Measurements from ENCODE around the gene SNPH.
A peak's percentile ranks its signal among the peaks of the same experiment; 100 is the strongest.

SNPH gene

DNA sequence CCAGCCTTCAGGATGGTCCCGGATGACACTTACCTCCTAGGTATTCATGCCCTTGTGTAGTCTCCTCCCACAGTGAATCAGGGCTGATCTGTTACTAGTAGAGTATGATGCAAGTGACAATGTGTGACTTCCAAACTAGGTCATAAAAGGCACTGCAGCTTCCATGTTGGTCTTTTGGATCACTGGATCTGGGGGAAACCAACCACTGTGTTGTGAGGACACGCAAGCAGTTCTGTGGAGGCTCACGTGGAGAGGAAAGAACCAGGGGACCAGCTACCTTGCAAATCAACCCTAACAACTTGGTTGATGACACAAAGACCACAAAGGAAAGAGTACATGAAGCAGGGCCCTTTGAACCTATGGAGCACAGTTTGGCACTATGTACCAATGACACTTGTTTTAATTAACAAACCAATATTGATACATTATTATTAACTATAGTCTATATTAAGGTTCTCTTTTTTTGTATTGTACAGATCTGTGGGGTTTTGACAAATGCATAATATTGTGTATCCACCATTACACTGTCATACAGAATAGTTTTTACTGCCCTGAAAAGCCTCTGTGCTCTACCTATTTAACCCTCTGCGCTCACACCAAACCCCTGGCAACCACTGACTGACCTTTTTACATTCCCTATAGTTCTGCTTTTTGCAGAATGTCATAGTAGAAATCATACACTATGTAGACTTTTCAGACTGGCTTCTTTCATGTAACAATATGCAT, 79.1 kb downstream of the SNPH start:
- peak in 1 of 42 donors; percentile 2 for DNase-seq
- intact Hi-C loops (cut with DNase I): no loop called here

DNA sequence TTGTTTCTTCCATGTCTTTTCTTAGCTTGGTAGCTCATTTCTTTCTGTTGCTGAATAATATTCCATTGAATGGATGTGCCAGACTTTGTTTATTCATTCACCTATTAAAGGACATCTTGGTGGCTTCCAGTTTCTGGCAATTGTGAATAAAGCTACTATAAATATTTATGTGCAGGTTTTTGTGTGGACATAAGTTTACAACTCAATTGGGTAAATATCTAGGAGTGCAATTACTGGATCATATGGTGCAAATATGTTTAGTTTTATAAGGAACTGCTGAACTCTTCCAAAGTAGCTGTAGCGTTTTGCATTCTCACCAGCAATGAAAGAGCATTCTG, 79.6 kb downstream of the SNPH start:
- DNase-seq: no peak
- intact Hi-C loops (cut with DNase I): no loop called here

DNA sequence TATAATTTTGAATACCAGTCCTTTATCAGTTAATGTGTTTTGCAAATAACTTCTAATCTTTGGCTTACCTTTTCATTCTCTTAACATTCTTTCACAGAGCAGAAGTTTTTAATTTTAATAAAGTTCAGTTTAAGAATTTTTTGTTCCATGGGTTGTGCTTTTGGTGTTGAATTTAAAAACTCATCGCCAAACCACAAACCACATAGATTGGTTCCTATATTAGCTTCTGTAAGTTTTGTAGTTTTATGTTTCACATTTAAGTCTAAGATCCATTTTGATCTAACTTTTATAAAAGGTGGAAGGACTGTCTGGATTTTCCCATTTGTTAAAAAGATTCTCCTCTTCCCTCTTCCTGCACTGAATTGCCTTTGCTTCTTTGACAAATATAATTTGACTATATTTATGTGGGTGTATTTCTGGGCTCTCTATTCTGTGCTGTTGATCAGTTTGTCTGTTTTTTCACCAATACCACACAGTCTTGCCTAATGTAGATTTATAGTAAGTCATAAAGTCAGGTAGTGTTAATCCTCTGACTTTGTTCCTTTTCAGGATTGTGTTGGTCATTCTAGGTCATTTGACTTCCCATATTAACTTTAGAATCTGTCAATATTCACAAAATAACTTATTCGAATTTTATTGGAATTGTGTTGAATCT, 80.3 kb downstream of the SNPH start:
- DNase-seq: no peak
- intact Hi-C loops (cut with DNase I): no loop called here

DNA sequence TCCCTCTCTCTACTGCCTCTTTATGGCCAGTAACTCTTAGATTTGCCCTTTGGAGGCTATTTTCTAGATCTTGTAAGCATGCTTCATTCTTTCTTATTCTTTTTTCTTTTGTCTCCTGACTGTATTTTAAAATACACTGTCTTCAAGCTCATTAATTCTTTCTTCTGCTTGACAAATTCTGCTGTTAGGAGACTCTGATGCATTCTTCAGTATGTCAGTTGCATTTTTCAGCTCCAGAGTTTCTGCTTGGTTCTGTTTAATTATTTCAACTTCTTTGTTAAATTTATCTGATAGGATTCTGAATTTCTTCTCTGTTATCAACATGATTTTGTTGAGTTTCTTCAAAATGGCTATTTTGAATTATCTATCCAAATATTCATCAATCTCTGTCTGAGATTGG, 87.9 kb downstream of the SNPH start:
- DNase-seq: no peak
- intact Hi-C loops (cut with DNase I): no loop called here

DNA sequence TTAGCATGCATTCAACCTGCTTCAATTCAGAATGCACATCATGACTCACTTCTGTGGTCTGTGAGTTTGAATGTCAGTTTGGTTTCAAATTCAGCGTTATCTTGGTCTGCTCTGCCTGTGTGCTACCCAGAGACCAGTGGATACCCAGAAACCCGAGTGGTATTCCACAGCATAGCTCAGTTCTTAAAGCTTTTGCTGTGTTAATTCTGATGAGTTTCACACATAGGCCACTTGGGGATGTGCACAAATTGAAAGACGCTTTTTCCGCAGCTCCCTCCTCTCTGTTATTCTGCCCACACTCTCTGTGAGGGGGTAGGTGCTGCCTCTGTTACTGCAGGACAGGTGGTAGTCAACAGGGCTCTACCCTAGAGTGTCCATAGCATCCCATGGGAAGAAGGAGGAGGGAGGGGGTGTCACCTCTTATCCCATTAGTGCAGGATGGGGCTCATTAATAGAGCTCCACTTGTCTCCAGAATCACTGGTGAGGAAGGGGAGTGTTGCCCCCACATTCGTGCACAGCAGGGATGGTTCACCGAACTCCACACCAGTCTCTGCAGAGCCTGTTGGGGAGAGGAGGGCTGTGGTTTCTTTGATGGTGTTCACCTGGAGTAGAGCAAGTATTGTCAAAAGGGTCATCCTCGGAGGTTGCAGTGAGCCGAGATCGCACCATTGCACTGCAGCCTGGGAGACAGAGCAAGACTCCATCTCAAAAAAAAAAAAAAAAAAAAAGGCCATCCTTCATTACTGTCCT, 92.0 kb downstream of the SNPH start:
- DNase-seq: no peak
- intact Hi-C loops (cut with DNase I): no loop called here
